HG03175 (cell line): ENCODE results near the gene ARL6IP1.

Experiments
- ATAC-seq: cut with Tn5 transposase; IDR thresholded peaks from one replicate; pipeline ENCODE4 v1.9.1; 2021; ENCODE audit warnings: mild to moderate bottlenecking, moderate library complexity; ENCODE audit not compliant: unreplicated experiment

The ARL6IP1 gene

DNA sequence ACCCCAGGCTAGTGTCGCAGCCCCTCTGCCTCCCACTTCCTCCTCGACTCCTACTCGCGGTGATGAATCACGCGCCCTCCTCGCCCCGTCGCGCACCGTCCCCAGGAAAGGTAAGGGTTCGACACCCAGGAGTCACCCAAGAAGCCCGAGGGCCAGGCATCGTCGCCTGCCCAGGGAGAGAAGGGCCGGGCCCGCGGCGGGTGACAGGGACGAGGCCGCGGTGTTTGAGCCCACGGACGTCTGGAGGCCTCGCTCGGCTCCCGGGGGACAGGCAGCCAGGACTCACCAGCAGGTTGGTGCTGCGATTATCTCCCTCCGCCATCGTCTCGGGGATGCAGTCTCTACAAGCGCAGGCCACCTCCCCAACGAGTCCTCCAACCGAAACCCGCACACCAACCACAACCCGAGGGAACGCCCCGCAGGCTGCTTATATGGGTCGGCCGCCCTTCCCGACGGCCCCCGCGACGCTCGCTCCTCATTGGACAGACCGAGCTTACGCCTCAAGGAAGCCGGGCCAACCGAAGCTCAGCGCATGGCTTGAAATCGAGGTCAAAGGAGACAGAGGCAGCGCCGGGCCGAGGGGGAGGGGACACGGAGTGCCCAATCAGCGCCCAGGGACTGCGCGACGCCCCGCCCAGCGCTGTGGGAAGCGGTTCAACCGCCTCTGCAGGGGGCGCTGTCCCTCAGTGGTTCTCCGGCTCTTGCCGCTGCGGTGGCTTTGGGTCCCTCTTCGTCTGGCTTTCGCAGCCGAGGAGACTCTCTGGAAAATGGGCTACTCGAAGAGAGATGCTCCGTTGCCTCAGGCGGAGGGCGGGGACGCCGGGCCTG, at the start of gene ARL6IP1:
ARL6IP1 (minus strand) TSS at position 405 of the 828 bp plus-strand sequence; CDS start at position 322, 83 bp downstream.
- peak; percentile 94 for ATAC-seq

- no peak for ATAC-seq
Observed at GRCh38 chr16:18846416-18846815, 45.1 kb upstream of the ARL6IP1 start.

- no peak for ATAC-seq
Observed at GRCh38 chr16:18842565-18842964, 41.2 kb upstream of the ARL6IP1 start.

DNA sequence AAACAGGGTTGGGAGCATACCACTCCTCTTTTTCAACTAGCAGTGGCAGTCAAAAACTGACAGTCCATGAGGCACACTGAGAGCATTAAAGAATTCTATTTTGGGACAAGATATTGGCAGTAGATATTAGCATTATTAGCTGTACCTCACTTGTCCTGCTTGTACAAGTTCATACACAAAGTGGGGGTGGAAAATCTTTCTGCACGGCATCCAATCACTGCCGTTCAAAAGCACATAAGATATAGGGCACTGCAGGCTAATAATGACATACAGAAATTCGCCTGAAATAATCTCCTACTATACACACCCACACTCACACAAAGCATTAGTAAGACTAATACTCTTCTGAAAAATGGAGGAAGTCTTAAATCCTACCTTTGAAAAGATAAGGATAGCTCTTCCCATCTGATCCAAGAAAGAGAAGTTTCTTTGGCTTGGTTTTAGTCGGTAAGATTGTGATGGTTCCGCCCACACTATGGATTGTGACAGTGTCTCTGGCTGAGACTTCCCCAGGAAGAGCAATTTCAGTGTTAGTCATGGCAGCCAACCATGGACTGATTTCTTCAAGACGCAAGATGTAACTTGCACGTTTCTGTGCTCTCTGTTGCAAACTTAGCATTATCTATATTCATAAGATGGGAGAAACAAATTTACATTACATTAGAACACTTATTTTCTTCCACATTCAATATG, 40.6 kb upstream of the ARL6IP1 start:
- ATAC-seq = no peak

GRCh38 chr16:18839555-18839954, 38.2 kb upstream of the ARL6IP1 start:
- ATAC-seq = no peak

DNA sequence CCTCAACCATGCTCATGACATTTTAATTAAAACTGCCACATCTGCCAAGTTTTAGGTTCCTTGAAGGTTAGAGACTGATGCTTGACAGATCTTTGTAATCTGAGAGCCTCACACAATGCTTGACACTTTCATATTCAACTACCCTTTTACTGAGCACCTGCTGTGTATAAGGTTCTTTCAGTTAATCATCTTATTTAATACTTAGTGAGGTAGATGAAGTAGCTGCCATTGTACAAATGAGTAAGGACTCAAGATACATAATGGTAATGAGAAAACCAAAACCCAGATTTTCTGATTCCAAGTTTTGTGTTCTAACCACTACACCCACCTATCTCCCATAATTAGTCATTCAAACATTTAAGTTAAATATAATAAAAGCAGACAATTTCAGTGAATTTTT, 35.4 kb upstream of the ARL6IP1 start:
- no peak for ATAC-seq

DNA sequence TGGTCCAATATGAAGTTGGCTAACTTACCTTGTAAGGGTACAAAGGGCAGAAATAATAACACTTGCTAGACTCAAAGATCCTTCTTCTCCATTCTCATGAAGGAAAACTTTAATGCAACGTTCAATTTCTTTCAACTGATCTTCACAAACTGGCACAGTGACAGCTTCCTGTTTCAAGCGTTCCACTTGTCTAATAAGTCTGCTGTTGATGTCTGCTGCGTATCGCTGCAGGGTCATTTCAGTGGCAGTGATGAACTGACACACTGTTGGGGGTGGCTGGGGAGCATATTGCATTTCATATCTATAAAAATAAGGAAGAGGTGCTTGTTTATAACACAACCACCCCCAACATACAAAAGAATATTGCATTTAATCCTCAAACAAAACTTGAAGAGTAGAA, 33.5 kb upstream of the ARL6IP1 start:
- no peak for ATAC-seq

GRCh38 chr16:18833707-18834505, 32.6 kb upstream of the ARL6IP1 start:
- ATAC-seq = no peak

GRCh38 chr16:18832613-18833012, 31.3 kb upstream of the ARL6IP1 start:
- ATAC-seq = no peak

GRCh38 chr16:18832006-18832405, 30.7 kb upstream of the ARL6IP1 start:
- no peak for ATAC-seq

DNA sequence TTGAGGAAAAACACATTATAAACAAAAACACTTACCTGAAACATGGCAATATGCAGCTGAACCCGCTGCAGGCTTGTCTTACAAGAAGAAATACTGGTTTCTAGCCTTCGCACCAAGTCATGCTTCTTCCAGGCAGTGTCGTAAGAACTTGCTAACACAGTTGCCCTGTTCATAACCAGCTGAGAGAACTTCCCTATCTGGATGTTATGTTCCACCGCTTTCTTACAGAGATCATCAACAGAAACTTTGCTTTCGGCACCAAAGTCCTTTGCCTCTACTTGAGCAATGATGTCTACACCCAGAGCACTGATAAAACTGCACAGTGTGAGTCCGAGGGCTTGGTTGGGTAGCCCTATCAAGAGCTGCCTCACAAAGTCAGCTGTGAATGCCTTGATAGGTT, 27.9 kb upstream of the ARL6IP1 start:
- no peak for ATAC-seq

DNA sequence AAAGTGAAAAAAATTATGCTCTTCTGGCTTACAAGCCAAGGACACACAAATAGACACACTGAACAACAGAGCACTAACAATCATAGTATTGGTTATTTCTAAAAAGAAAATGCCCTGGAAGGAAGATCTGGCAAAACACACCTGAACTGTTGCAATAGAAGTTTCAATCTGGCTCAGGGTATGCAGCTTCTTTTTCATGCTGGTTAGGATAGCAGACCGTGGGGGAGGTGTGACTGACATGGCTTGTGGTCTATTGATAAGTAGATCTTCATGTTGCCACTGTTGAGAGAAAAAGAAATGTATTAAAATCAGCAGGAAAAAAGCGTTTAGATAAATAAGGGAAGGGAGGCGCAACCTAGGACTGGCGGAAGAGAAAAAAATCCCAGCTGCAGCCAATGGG, 26.5 kb upstream of the ARL6IP1 start:
- no peak for ATAC-seq

GRCh38 chr16:18816286-18816685, 14.9 kb upstream of the ARL6IP1 start:
- no peak for ATAC-seq

- no peak for ATAC-seq
Observed at GRCh38 chr16:18811925-18812324, 10.6 kb upstream of the ARL6IP1 start.

DNA sequence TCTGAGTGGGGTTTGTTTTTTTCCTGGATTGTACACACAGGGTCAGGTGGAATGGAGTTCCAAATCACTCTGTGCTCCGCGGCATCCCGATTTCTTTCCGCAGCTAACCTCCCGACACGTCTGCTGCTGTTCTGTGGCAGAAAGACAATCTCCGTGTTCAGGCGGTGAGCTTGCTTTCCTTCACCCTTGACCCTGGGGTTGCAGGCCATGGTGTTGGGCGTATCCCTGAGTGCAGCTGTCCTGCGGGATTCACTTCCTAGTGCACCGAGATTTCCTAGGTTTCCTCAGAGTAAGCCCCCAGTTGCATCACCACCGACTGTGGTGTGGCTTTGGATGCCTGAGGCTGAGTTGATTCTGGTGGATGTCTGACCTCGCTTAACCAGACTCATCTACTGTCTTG, 7.8 kb upstream of the ARL6IP1 start:
- ATAC-seq = no peak

DNA sequence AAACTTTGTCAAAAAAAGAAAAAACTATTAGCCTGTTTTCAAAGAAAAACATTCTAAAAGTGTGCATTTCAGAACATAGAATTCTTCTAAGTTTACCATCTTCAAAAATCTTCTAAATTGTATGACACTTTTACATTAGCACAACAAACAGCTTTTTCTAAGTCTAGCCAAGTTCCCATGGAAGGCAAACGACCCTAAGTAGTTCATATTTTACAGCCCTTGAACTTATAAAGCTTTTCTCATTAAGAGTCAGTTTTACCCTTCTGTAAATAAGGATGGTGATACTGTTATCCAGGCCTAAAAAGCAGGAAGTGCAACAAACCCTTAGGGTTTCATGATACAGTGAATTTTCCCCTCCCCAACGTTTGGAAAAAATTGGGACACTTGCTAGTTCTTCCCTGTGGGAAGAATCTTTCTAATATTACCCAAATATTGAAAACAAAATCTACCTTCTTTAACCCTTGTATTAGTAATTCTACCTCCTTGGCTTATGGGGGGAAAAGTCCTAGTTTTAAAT, 4.0 kb upstream of the ARL6IP1 start:
- no peak for ATAC-seq

- ATAC-seq = no peak
Observed at GRCh38 chr16:18804540-18804939, 3.2 kb upstream of the ARL6IP1 start.

GRCh38 chr16:18803569-18804462, 2.5 kb upstream of the ARL6IP1 start:
- no peak for ATAC-seq

DNA sequence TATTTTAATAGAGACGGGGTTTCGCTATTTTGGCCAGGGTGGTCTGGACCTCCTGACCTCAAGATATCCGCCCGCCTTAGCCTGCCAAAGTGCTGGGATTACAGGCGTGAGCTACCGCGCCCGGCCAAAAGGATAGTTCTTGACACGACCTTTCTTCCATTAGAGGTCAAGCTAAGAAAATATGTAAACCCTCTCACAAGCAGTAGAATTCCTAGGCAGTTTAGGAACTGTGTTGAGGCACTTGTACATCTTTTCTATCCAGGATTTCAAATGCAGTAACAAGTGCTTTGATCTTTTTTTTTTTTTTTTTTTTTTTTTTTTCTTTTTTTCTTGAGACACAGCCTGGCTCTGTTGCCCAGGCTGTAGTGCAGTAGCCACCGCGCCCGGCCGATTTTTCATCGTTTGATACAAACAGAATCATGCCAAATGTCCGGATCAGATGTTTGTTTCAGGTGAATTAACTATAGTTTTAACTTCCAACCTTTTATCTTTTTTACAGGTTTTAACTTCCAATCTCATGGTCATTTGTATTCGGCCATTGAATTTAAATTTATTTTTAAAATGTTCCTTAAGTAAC, 1.5 kb upstream of the ARL6IP1 start:
- ATAC-seq = no peak

DNA sequence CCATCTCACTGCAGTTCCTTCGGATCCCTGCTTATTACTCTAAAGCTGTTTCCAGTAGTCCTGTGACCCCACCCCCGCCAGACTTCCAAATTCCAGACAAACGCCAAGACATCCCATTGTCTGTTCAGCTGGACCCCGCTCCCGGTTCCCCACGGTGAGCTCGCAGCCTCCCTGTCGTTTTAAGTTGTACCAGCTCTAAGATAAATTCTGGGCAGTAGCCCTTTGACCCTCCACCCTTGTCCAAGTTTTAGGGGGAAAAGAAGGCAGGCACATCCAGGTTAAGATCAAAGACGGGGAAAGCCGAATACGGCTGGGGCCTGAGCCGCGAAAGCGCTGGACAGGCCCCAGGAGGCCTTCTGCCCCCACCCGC, 589 bp downstream of the ARL6IP1 start:
- ATAC-seq = no peak
